Measurements from ENCODE around the gene TMEM19. TPM values are rescaled to one million over a fixed set of nuclear protein-coding genes. Genes with fewer than 3 reads are reported as not detected.

Gene TMEM19
- total RNA-seq, 1 experiment from 2014 or later = 18.9 TPM

DNA sequence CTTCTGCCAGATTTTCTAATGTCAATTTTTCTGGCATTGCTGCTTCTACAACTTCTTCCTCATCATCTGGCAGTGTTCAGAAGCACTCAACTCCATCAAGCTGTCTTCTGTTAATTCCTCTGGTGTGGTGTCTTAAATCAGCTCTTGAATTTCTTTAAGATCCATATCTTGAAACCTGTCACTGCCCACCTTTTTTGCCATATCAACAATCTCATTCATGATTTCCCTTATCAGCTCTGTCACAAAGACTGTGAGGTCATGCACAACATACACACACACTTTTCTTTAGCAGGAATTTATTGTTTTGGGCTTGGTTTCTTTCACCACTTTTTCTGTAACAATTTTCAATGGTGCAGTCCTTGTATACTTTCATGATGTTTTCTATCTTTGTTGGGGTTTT, 14.6 kb upstream of the TMEM19 start:
- H3K27me3 ChIP-seq (ENCODE audit: insufficient read depth, low read length) = no peaks in the 10 kb centered on the region
- no peaks in the 10 kb centered on the region; the same call in 1 of the 2 replicates for H4K20me1 ChIP-seq (ENCODE audit: insufficient read depth)
- DNase-seq (ENCODE audit: low read depth, low spot score) = no peak
- H3K36me3 ChIP-seq (ENCODE audit: control insufficient read depth in 1 of 2, insufficient read depth in 2 of 2, low read length in 2 of 2) = no peaks in the 10 kb centered on the region
- ChIA-PET CTCF (no interaction called here), RAD21 (ENCODE audit: low non-redundant PET in 1 of 2, low total read pairs in 2 of 2, uncharacterized antibody in 2 of 2, unreplicated experiment in 2 of 2) (no interaction called here), POLR2A (interaction anchor here (1.0 kb wide), 1 partner anchor 14 kb away, joined by 3 read pairs; the partner anchor contains the start of gene TMEM19)
- H3K79me2 ChIP-seq (ENCODE audit: insufficient read depth, low read length) = no peaks in the 10 kb centered on the region; the same call in 1 of the 2 replicates
- H3K9ac ChIP-seq (ENCODE audit: low read length) = no peak overlapping the region
- no peak overlapping the region for H3K4me2 ChIP-seq (ENCODE audit: low read length)
- TF ChIP-seq REST (IDR thresholded peaks at IDR 0.05; ENCODE audit: low read depth) (no peak), SIN3A (IDR thresholded peaks at IDR 0.05; ENCODE audit: low read depth) (no peak), SP1 (IDR thresholded peaks at IDR 0.05; ENCODE audit: low read depth) (no peak), ZNF274 (IDR thresholded peaks at IDR 0.05; ENCODE audit: low read depth, low read length) (no peak), RAD21 (IDR thresholded peaks at IDR 0.05; ENCODE audit: low read depth) (no peak), POLR2AphosphoS5 (IDR thresholded peaks at IDR 0.05; ENCODE audit: low read depth, low read length) (no peak), YY1 (IDR thresholded peaks at IDR 0.05; ENCODE audit: extremely low read depth, insufficient replicate concordance, low read depth, low read length) (no peak), CBX3 (IDR thresholded peaks at IDR 0.05; ENCODE audit: low read depth) (no peak), ZFX (IDR thresholded peaks at IDR 0.05) (no peak), ELF1 (IDR thresholded peaks at IDR 0.05; ENCODE audit: borderline replicate concordance, low read depth) (no peak), CEBPB (IDR thresholded peaks at IDR 0.05; ENCODE audit: low read depth) (no peak), POLR2A (IDR thresholded peaks at IDR 0.05; ENCODE audit: borderline replicate concordance, extremely low read depth, insufficient read depth, insufficient read length) (no peak), EZH2phosphoT487 (IDR thresholded peaks at IDR 0.05; ENCODE audit: borderline replicate concordance) (no peak), SRF (IDR thresholded peaks at IDR 0.05; ENCODE audit: low read depth) (no peak), EGR1 (IDR thresholded peaks at IDR 0.05; ENCODE audit: low read depth) (no peak), CTCF (IDR thresholded peaks at IDR 0.05 in 2 of 3, conservative IDR thresholded peaks at IDR 0.05 in 1 of 3; ENCODE audit: borderline replicate concordance in 1 of 3, insufficient read depth in 1 of 3, low read depth in 2 of 3, low read length in 2 of 3) (no peak), JUND (IDR thresholded peaks at IDR 0.05) (no peak)
- TF ChIP-seq, protein P1, sequence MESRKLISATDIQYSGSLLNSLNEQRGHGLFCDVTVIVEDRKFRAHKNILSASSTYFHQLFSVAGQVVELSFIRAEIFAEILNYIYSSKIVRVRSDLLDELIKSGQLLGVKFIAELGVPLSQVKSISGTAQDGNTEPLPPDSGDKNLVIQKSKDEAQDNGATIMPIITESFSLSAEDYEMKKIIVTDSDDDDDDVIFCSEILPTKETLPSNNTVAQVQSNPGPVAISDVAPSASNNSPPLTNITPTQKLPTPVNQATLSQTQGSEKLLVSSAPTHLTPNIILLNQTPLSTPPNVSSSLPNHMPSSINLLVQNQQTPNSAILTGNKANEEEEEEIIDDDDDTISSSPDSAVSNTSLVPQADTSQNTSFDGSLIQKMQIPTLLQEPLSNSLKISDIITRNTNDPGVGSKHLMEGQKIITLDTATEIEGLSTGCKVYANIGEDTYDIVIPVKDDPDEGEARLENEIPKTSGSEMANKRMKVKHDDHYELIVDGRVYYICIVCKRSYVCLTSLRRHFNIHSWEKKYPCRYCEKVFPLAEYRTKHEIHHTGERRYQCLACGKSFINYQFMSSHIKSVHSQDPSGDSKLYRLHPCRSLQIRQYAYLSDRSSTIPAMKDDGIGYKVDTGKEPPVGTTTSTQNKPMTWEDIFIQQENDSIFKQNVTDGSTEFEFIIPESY (IDR thresholded peaks at IDR 0.05; ENCODE audit: extremely low read depth, insufficient replicate concordance, low read length) = no peak
- TF ChIP-seq, protein P2, sequence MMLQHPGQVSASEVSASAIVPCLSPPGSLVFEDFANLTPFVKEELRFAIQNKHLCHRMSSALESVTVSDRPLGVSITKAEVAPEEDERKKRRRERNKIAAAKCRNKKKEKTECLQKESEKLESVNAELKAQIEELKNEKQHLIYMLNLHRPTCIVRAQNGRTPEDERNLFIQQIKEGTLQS (IDR thresholded peaks at IDR 0.05) = no peak
- ATAC-seq = no peak
- H2AFZ ChIP-seq (ENCODE audit: low read depth, low read length, poor library complexity, severe bottlenecking) = no peak overlapping the region
- no peaks in the 10 kb centered on the region for H3K9me3 ChIP-seq (ENCODE audit: control insufficient read depth in 1 of 2, insufficient read depth in 1 of 2, low read depth in 1 of 2, low read length in 2 of 2)
- peaks cover 3% of the 10 kb centered on the region; the same call in 1 of the 2 replicates for H3K9me2 ChIP-seq (ENCODE audit: insufficient read depth)
- intact Hi-C loops (cut with micrococcal nuclease) = no loop called here
- H3K27ac ChIP-seq (ENCODE audit: low read depth, low read length) = no peak overlapping the region
- BruUV-seq (replicated peaks) = no TSS peak
- no peaks in the 10 kb centered on the region for H3K4me1 ChIP-seq (ENCODE audit: control insufficient read depth in 1 of 2, insufficient read depth in 2 of 2, low read length in 2 of 2)
- no peak overlapping the region for H3K4me3 ChIP-seq (replicated peaks in 1 of 2; ENCODE audit: low read depth in 1 of 2, low read length in 2 of 2)
